AG09309 (cell line): ENCODE measurements around the gene NINL.

Source experiments
- DNase-seq: peaks from one replicate; pipeline ENCODE4 v3.0.0-alpha.2; 2010; ENCODE audit warnings: low read depth
- H3K4me3 ChIP-seq: 2 replicates; pipeline ENCODE4 v1.5.1; 2011; ENCODE audit warnings: mild to moderate bottlenecking, low read depth, low read length, moderate library complexity; ENCODE audit not compliant: control insufficient read depth
- CTCF ChIP-seq: IDR thresholded peaks from 2 replicates; pipeline ENCODE4 v1.5.1; 2011; ENCODE audit warnings: mild to moderate bottlenecking, low read depth, low read length, inconsistent platforms; ENCODE audit not compliant: insufficient read depth, control insufficient read depth; ENCODE audit errors: missing control alignments

Gene NINL

GRCh38 chr20:25461786-25462545 lies 123.4 kb downstream of the NINL start:
- no peak overlapping the region for H3K4me3 ChIP-seq
- DNase-seq, result no peak
- TF ChIP-seq CTCF, result no peak

GRCh38 chr20:25461281-25461650 lies 124.1 kb downstream of the NINL start:
- no peak overlapping the region for H3K4me3 ChIP-seq
- no peak for TF ChIP-seq CTCF
- DNase-seq, result no peak

GRCh38 chr20:25460566-25461280 lies 124.6 kb downstream of the NINL start:
- no peak for DNase-seq
- H3K4me3 ChIP-seq, result no peak overlapping the region
- no peak for TF ChIP-seq CTCF

- H3K4me3 ChIP-seq, result no peak overlapping the region
- no peak for TF ChIP-seq CTCF
- DNase-seq, result no peak
These were observed 125.3 kb downstream of the NINL start for GRCh38 chr20:25459916-25460535.

- H3K4me3 ChIP-seq, result no peak overlapping the region
- no peak for TF ChIP-seq CTCF
- DNase-seq, result no peak
These were observed 126.1 kb downstream of the NINL start for GRCh38 chr20:25459111-25459830.

GRCh38 chr20:25457886-25458680 lies 127.2 kb downstream of the NINL start:
- TF ChIP-seq CTCF, result no peak
- DNase-seq, result no peak
- H3K4me3 ChIP-seq, result no peak overlapping the region
